Hippocampal formation (tissue), 2 donors: ENCODE measurements around the gene PPM1L.

Experiments
- DNase-seq, 2 donors: peaks; one replicate each; lab custom pipeline; 2025; lab: John Stamatoyannopoulos, UW

The PPM1L gene

DNA sequence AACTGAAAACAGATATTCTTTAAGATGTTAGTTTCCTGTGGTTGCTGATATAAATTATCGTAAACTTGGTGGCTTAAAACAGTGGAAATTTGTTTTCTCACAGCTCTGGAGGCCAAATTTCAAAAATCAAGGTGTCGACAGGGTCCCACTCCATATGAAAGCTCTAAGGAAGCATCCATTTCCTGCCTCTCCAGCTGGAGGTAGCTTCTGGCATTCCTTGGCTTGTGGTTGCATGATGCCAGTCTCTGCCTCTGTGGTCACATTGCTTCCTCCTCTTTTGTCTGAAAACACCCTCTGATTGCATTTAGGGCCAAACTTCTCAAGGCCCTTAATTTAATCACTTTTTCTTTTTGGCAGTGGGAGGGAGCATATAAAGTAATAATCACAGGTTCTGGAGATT, 96.8 kb downstream of the PPM1L start:
- no peak for DNase-seq

DNA sequence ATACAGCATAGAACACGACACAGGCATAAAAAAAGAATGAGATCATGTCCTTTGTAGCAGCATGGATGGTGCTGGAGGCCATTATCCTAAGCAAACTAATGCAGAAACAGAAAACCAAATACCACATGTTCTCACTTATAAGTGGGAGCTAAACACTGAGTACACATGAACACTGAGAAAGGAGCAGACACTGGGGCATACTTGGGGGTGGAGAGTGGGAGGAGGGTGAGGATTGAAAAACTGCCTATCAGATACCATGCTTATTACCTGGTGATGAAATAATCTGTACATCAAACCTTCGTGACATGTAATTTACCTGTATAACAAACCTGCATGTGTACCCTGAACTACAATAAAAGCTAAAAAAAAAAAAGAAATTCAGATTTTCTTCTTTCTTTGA, 100.4 kb downstream of the PPM1L start:
- no peak for DNase-seq

DNA sequence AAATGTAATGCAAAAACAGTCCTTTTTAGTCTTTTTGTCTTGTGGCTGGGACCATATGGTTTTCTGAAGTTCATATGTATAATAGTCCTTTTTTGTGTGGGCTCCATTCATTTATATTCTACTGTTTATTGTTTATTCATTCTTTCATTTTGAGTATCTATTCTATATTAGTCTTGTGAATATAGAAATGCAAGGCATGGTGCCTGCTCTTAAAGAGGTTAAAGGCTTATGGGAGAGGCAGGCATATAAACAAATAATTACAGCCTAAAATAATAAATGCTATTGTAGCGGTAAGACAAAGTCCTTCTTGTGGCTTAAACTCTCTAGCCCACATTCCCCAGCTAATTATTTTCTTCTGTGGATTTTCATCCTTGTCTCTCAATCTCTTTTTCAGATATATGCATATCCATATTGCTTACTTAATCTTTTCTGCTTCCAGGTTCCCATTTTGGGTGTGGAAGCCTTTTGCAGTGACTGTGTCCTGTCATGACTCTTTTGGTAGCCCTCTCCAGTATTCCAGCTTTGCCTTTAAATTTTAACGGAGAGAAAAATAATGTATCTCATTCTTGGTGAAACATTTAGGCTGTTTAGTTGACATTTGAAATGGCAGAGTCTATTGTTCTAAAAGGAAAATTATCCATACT, 101.6 kb downstream of the PPM1L start:
- DNase-seq: no peak

DNA sequence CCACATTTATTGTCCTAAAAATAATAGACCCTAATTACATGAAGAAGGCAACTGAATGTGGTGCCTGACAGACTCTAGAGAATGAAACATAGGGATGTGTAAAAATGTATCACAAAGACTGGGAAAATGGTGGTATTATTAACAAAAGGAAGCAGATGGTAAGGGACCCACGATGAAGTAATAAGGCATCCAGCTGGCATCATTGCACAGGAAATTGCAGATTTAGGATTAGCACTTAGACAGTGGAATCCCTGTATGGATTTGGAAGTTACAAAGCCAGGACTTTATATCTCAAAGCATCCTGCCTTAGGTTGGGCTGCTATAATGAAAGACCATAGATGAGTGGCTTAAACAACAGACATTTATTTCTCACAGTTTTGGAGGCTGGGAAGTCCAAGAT, 104.3 kb downstream of the PPM1L start:
- no peak for DNase-seq

DNA sequence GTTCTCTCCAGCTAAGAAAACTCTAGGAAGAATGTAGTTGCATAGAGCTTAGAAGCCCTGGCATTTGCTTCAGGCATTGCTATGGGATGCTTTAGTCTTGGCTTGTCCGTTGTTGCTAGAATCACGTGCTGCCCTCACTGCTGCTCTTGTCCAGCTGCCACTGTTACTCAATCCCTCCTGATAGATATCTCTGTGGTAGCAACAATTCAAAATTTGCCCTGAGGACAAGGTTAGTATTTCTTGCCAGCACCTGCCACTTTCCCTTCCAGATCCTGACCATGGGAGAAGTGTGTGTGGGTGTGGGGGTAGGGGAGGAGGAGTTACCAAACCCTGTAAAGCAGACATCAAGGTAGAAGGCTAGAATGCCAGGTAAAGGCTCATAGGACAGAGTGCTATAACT, 113.8 kb downstream of the PPM1L start:
- no peak for DNase-seq

DNA sequence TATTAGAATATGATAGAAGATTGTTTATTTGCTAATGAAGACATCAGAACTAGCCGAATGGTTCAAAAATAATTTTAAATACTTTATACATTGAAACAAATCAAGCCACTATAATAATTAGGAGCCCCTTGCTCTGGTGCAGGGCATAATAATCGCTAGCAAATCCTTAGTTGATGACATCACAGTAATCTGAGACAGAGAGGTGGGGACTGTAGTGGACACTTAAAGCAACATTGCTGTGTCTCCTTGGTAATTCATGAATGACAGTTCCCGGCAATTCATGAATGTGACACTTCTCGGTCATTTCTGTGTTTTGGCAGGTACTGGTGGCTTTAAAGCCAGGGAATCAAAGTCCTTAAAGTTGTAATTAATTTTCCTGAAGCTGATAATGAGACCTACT, 114.3 kb downstream of the PPM1L start:
- DNase-seq: no peak

DNA sequence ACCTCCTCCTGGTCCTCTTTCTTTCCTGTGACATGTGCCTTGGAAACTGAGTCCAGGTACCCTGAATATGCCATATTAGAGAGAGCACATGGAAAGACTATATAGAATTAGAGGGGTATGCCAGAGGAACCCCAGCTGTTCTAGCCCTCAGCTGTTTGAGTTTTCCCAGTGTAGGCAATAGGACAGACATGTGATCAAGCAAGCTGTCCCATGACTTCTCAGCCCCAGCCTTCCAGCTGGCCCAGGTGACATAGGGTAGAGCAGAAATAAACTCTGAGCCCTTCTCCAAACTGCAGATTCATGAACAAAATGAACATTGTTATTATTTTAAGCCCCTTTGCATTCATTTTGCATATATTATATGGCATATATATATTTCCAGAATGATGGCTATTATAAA, 118.7 kb downstream of the PPM1L start:
- no peak for DNase-seq

DNA sequence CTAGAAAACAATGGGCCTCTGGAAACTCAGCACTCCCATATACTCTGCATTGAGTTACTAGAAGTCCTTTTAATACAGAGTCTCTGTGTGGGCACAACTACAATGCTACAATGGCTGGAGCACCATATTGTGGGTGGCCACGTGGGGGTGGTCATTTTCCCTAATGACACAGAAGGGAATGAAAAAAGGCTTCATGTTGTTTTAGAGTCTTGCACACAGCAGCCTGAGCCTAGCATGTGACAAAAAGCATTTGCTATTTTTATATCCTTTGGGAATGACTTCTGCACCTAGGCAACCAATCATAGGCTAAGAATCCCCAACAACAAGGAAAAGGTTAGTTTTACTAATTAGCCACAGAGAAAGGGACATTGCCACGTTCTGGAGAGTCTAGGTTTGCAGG, 120.6 kb downstream of the PPM1L start:
- peak; percentile 4 to 14 for DNase-seq

DNA sequence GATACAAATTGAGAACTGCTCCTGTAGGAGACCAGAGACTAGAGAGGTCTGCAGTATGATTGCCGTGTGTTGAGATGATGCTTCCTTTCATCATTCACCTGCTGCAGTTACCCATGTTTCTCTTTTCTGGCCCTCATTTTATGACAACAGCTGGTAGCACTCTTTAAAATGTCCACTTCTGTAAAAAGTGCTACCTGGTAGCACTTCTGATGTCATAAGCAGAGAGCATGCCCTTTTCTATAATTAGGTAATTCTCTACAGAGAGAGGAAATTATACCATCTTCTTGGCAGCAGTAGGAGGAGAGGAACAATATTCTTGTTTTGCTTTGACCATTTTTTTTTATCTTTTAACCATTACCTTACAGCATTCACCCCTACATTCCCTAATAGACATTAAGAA, 123.8 kb downstream of the PPM1L start:
- no peak for DNase-seq

DNA sequence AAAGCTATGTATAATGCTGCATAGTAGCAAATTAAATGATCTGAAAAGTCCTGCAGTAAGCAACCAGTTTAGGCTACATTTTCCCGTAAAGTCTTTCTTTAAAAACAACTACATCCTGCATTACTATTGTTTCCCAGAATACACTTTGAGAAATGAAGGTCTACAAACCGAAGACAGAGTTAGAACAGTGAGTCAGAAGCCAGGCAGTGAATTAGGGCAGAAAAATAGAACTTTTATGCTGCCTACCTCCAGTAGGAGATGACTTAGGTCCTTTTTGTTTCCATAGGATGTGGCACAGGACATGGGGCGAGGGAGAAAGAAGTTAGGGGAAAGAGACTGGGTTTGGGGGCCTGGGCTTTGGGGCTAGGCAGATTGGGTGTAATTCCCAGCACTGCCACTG, 127.3 kb downstream of the PPM1L start:
- no peak for DNase-seq

DNA sequence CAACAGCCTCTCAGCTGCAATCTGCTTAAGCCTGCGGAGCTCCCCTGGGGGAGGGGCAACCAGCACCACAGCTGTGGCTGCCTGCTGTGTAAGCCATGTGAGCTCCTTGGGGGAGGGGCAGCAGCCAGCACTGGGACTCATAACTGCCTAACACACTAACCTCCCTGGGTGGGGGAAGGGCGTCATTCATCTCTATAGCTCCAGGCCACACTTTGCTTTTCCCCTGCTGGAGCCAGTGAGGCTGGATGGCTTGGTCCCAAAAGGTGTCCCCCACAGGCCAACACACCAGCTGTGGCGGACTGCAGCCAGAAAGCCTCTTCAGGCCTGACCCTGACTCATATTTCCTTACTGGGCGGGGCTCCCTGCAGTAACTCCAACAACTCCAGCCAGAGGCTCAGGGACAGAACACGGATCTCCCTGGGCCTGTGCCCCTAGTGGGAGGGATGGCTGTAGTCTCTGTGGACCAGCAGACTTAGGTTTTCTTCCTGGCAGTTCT, 129.8 kb downstream of the PPM1L start:
- peak in 1 of 2 donors; percentile 26 for DNase-seq

DNA sequence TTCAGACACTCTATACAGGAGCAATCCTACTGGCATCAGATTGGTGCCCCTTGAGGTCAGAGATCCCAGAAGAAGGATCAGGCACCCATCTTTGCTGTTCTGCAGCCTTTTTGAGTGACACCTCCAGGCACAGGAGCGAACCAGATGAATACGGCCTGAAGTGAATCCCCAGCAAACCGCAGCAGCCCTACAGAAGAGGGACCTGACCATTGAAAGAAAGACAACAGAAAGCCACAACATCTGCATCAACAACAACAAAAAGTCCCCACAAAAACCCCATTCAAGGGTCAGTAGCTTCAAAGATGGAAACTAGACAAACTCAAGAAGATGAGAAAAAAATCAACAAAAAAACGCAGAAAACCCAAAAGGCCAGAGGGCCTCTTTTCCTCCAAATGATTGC, 130.4 kb downstream of the PPM1L start:
- DNase-seq: no peak

DNA sequence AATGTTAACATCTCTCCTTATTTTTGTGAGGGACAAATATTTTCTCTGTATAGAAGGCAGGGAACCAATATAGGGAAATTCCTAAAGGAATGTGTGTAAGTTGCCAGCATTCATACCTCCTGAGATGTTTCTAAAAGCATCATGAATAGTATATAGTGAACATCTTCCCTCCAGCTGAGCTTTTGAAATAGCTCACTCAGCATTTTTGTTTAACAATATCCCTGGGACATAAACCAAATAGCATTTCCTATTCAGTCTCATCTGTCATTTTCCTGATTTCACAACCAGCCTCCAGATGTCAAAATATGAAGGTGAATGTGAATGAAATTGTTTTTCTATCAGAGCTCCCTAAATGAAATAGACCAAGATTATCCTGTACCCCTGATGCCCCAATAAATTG, 137.2 kb downstream of the PPM1L start:
- DNase-seq: no peak

DNA sequence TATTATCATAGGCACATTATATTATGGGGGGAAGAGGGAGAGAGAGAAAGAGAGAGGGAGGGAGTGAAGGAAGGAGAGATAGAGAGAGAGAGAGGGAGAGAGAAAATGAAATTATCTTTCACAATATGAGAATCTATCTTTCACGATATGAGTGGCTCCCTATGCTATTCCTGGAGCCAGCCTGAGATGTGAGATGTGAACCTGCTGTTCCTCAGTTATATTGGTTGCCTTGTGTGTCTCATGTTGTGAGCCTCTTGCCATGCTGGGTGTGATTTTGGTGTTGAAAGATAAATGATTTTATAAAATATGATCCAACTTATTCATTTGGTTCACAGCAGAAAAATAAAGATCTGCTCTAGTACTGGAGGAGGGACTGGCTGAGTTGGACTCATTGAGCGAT, 148.7 kb downstream of the PPM1L start:
- no peak for DNase-seq

DNA sequence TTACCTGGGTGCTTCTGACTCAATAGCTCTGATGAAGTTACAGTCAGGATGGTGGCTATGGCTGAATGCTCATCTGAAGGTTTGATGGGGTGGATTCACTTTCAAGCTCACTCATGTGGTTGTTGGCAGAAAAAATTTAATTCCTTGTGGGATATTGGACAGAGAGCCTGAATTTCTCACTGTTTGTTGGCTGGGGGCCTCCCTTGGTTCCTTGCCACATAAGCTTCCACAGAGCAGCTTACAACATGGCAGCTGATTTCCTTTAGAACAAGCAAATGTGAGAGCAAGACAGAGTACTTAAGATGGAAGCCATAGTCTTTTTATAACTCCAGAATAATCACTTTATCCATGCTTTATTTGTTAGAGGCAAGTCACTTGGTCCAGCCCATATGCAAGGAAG, 150.6 kb downstream of the PPM1L start:
- DNase-seq: no peak

DNA sequence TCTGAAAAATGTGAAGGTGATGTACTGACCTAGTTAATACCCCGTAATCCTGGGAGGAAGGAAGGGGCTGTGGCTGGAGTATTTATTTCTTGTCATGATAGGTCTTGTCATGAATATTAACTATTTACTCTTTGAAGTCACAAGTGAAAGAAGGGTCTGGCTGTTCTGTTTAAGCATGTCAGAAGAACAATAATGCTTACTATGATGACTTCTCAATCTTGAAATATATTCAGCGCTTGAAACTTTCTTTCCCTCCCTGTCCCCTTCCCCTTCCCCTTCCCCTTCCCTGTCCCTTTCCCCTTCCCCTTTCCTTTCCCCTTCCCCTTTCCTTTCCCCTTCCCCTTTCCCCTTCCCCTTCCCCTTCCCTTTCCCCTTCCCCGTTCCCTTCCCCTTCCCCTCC, 153.9 kb downstream of the PPM1L start:
- DNase-seq: no peak

DNA sequence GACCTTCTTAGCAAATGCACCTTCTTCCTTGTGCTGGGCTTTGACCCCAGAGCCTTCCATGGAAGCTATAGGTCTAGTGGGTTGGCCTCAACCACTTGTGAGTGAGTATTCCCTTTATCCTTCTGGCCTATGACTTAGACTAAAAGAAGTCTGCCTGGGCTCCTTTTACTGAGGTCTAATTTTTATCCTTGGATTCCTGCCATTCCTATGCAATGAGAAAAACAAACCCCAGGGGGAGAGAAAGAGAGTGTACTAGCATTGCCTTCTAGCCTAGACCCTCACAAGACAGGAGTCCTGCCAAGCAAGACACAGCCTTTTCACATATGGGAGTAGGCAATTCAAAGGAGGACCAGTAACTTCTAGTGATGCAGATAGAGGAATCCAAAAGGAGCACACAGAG, 155.4 kb downstream of the PPM1L start:
- no peak for DNase-seq

DNA sequence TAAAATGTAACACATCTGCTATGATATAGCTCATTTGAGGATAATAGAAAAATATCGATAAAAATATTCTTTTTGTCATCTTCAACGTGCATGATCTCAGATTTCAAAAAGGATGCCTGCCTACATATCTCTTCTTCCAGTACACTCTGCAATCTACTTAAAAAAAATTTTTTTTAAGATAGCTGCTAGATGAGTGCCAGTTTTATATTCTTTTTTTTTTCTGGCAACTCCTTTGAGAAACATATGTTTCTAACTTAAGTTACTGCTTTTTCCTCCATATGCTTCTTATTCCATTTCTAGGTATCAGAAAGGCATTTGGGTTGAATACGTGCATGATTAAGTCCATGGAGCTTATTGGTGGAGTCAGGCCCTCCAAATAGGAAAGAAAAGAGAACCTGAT, 160.4 kb downstream of the PPM1L start:
- no peak for DNase-seq

DNA sequence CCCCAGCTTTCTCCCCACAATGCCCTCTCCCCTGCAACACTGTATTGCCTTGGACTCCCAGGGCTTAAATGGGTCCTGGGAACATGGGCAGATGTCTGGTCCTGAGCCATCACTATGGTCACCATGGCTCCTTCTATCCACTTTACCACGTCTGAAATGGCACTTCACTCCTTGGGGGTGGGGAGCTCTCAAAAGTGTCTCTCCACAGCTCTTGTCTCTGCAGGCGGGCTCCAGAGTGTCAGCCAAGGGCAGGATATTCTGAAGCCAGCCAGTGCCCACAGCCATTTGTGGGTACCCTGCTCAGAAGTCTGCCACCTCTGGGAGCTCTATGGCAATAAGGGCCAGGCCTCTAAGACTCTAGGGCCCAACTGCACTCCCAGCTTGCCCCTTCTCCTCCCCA, 163.9 kb downstream of the PPM1L start:
- no peak for DNase-seq

DNA sequence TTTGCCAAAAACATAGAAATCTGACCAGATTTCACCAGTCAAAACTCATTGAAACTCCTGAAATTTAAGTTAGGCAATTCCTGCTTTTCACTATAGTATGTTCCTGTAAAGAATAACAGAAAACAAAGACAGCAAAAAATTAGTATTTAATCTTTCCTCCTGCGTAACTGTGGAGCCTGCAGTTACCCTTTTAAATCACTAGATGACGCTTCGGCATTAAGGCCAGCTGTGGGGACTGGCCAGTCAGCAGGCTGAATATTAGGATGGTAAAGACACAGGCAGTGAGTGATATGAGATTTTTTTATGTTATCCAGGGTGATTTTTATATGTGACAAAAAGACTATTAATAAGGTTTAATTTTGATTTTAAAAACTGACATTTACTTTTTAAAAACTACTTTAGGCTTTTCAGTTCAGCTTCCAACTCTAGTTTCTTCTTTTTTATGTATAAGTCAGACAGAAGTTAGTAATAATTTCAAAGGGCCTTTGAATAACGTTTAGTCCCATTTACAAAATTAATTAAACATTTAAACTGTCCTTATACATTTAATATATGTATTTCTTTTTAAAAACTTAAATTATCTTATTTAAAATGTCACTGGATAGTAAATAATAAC, 165.1 kb downstream of the PPM1L start:
- no peak for DNase-seq

DNA sequence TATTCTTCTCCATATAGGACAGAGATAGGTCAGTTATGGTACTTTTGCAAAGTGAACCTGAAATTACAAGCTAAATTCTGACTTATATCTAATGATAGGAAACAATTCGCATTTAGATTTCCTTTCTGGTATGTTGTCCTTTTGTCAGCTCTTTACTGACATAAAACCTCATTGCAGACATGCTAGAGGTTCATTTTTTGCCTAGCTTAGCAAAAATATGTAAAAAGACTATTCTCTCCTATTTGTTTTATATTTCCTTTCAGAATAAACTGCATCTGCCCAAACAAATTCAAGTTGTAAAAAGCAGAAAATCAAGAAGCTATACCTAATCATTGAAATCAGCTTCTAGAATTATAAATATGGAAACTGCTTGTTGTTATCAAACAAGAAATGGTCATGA, 168.7 kb downstream of the PPM1L start:
- DNase-seq: no peak

DNA sequence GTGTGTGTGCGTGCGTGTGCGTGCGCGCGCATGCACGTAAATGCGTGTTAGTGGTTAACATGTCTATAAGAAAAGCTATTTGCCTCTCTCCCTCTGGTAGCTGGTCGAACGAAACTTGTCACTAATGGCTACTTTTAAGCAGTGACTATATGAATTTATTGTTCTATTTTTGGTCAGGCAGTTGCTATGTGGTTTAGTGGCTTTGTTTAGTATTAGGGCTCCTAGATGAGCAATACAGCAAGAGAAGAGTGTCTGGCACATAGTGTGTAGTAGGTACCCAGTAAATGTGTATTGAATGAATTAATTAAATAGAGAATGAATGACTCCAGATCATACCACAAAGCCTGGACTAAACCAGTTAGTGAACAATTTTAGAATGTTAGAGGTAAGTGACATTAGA, 171.6 kb downstream of the PPM1L start:
- no peak for DNase-seq

DNA sequence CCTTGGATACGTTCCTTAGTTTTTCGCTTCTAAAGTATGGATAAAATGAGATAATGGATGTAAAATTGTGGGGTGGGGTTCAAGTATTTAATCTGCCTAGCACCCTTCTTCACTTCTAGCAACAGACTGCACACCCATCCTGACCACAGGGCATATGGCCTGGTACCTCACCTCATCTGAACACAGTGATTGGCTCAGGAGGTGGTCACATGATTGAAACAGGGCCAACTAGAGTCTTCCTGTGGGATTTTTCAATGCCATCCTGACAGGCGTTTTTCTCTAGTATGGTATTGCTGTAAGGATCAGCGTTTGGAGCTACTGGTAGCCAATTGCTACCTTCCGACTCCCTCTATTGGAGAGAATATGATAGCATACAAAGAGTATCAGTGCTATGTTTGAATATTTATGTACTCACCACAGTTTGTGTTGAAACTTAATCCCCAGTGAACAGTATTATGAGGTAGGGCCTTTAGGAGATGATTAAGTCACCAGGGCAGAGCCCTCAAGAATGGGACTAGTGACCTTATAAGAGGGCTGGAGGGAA, 172.2 kb downstream of the PPM1L start:
- DNase-seq: no peak

DNA sequence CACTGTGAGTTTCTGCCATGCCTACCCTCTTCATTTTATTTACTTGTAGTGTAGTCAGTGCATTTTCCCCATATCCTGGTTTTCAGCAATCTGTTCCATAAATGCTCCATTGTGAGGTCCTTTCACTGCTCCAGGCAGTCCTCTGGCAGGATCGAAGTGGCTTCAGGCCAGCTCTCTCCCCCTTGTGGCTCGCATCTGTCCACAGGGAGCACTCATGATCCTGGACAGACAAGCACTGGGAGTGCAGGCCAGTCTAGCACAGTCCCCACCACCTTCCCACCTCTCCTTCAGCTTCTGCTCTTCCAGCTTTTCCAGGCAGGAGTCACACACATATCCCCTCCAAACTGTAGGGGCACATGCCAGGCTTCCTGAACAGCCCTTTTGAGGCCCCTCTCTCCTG, 173.6 kb downstream of the PPM1L start:
- DNase-seq: peak in 1 of 2 donors; percentile 11
